ENCODE data around the gene CYP4X1.
"Not testable (repeated sequence)": the region's sequence is repeated elsewhere in the genome, so short reads cannot be mapped to it uniquely, and the experiment has no call there.

The CYP4X1 gene

DNA sequence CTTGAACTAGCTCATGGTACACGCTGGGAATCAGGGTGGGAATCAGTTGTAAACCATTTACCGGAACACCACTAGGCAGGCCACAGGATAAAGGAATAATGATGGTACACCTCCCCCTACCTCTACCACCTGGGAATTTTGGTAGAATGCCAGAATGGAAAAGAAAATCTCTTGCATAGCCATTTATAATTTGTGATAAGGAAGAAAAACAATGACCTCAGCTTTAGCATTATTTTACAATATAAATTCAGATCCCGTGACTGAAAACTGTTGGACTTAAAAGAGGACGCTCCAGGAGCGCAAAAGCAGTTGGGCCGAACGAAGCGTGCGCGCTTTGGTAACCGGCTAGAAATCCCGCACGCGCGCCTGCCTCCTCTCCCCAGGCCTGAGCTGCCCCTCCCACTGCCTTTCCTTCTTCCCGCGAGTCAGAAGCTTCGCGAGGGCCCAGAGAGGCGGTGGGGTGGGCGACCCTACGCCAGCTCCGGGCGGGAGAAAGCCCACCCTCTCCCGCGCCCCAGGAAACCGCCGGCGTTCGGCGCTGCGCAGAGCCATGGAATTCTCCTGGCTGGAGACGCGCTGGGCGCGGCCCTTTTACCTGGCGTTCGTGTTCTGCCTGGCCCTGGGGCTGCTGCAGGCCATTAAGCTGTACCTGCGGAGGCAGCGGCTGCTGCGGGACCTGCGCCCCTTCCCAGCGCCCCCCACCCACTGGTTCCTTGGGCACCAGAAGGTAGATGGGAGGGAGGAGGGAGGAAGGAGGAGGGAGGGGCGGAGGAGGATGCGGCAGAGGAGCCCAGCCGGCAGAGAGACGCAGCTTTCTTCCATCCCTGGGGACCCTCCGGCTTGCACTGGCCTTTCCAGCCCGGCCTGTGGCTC is at the start of gene CYP4X1:
TSS of gene CYP4X1 (plus strand) at position 402 of the 873 bp plus-strand sequence. CDS start at position 551, 149 bp downstream.
- no peak for DNase-seq

GRCh38 chr1:46983166-46983829 is 40.2 kb upstream of the CYP4X1 start:
- no peak for DNase-seq

GRCh38 chr1:46983830-46984586 is 39.5 kb upstream of the CYP4X1 start:
- no peak for DNase-seq

DNA sequence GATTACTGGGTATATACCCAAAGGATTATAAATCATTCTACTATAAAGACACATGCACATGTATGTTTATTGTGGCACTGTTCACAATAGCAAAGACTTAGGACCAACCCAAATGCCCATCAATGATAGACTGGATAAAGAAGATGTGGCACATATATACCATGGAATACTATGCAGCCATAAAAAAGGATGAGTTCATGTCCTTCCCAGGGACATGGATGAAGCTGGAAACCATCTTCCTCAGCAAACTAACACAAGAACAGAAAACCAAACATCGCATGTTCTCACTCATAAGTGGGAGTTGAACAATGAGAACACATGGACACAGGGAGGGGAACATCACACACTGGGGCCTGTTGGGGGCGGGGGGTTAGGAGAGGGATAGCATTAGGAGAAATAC is 32.9 kb upstream of the CYP4X1 start:
- DNase-seq, result not testable (repeated sequence)

DNA sequence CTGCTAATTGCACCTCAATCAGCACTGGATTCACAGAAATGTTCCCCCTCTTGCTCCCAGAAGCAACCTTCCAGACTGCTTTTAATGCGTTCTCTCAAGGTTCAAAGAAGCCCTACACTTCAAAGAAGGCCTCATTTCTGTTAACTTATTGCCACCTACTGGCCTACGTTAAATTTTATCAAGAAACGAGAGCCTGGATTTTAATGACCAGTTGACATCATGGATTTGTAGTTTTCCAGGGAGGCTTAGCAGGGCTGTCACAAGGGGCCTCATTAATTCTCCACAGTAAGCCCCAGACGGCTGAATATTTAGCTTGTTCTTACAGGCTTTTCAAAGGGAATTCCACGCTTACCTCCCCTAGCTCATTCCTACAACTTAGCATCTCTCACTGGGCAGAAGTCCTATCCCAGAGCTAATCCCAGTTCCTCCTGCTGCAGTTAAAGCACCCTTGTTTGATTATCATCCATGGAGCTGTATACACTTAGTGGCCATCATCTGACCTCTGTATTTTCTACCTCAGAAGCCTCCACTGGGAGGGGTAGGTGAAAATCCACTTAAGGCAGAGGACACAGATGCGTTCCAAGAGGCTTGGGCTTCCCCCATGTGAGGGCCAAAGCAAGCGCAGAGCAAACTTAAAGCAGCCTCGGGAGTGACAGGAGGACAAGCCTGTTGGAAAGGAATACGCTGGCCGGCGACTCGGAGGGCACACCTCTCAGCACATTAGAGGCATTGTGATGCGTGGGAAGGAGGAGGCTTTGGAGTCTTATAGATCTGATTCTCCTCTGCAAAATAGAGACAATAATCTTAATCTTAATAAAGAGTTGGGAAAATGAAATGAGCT is 32.2 kb upstream of the CYP4X1 start:
- no peak for DNase-seq

DNA sequence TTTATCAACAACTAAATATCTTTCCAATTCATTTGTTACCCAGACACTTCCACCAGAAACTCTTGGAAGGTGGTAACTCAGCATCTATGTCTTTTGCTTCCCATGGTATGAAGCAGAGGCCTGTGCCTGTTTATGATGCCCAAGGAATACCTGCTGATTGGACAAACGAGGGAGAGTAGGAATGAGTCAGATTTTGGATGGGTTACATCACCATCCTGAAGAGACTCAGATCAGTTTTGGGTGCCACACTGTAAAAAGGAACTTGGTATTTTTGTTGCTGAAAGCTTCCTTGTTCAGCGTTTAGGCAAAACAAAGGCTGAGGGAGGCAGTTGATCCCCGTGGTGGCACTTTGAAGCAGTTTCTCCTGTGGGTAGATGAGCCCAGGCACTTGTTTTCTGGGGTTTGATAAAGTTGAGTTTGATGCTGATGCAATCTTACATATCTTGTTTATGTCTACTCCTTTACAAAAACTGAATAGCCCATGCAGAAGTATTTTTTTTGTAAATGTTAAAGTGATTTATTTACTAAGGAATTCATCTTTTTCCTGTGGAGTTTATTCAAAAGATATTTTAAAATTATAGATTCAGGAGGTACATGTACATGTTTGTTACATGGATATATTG is 26.7 kb upstream of the CYP4X1 start:
- DNase-seq, result no peak

- DNase-seq, result no peak
These were observed 21.3 kb upstream of the CYP4X1 start for GRCh38 chr1:47002211-47002610.

DNA sequence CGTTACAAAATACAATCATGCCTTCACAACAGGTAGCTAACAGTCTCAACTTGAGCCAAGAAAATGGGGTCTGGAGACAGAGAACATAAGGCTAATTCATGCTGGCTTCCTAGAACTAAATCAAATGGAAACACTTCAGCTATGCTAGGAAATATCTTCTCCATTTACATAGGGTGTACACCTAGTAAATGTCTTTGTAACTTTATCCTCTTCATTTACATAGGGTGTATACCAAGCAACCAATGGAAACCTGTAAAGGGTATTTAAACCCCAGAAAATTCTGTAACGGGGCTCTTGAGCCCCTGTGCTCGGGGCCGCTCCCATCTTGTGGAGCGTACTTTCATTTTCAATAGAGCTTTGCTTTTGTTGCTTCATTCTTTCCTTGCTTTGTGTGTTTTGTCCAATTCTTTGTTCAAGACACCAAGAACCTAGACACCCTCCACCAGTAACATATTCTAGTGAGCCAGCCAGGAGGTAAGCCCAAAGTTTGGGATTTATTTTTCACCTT is 19.5 kb upstream of the CYP4X1 start:
- no peak for DNase-seq

GRCh38 chr1:47006437-47006836 is 17.0 kb upstream of the CYP4X1 start:
- not testable (repeated sequence) for DNase-seq

DNA sequence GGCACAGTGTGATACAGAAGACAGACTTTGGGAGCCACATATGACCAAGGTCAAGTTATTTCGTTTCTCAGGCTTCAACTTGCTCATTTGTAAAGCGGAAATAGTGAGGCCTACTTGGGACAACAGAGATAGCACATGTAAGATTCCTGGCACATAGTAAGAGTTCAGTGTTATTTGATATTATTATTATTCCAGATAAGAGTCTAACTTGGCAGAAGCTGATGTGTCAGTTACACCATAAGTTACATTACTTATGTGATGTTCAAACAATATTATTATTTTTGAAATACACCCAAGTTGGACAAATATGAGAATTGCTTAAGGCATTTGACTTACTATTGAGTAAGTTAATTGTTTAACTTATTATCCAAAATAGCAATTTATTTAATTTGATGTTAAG is 10.2 kb upstream of the CYP4X1 start:
- no peak for DNase-seq

DNA sequence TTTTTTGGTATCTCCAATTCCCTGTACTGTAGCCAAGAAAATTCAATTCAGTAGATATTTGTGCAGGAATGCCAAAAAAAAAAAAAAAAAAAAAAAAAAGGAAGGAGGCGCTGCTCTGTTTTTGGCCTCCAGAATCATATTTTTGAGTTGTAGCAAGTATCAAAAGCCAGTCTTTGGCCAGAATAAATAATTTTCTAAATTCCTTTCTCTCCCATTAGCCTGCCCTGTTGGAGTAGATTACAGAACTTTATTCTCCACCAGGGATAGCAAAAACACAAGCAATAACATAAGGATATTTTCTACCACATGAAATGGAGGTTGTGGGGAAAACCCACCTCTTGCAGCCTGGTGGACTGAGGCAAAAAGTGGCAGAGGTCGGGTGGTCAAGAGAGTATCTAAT is 2.4 kb upstream of the CYP4X1 start:
- no peak for DNase-seq

DNA sequence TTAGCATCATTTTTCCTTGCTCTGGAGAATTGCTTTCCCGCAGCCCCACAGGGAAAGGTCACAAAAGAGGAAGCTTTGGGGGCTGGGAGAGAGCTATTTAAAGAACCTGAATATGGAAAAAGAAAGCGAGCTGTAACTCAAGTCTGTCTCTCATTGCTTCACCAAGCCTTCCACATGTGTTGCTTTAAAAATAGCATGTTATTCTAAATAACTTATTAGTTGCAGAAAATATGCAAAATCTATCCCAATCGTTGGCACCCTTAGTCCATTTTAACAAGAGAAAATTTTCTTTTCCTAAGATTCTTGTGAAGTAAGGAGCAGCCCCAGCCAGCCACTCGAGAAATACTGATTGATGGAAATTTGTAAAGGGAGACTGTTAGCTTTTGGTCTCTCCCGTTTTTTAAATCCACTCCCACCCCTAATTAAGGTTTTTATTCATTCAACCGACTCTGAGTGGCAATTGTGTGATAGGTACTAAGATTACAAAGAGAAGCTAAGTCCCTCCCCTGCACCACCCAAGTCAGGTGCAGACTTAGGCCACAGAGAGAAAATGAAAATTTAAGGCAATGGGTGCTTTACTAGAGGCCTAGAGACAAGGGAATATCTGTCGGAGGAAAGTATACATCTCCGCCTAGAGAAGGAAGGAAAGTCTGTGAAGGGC is 802 bp downstream of the CYP4X1 start:
- no peak for DNase-seq

DNA sequence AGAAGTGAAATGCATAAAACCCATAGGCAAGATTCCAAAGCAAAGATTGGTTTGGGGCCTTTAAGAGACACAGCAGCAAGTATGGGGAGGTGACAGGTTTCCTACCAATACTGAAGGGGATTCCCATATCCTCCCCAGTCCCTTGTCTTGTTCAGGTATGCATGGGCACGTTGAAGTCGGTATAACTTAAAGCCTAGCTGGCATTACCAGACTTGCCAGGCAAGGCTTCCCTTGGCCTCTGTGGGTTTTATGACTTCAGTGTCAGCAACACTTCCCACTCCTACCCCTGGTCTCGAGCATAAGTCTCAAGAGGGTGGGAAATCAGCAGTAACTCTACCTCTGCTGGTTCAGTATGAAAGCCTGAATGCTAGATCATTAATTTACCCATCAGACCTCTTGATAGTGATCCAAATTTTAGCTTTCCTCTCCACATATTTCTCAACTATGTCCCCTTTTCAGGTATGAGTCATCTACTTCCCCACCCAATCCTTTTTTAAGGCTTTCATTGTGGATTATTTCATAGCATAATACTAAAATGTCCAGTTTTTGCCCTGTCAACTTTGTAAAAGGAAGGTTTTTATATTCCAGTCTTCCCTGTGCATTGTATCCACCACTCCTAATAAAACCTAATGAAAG is 6.8 kb downstream of the CYP4X1 start:
- no peak for DNase-seq

DNA sequence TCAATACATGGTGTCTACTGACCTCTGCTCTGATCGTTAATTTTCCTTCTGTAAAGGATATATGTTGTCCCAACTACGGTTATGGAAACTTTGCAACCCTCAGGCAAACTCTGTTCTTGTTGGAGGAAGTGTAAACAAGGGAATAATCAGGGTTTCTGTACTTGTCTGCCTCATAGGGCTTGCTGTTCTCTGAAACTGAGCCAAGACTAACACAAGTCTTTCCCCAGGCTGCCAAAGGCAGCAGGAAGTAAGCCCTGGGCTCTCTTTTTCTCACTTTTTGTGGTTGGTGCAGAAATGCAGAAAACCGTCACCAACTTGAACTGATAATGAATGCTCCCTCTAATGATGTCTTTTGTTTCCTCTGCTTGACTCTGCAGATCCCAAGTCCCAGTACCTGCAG is 7.6 kb downstream of the CYP4X1 start:
- DNase-seq, result no peak

DNA sequence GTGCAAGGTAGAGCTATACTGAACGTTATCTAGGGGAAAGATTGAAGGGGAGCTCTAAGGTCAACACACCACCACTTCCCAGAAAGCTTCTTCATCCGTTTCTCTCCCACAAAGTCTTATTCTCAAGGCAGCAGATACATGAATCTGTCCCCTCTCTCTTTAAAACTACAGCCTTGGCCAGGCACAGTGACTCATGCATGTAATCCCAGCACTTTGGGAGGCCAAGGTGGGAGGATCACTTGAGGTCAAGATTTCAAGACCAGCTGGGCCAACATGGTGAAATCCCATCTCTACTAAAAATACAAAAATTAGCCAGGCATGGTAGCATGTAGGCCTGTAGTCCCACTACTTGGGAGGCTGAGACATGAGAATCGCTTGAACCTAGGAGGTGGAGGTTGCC is 8.1 kb downstream of the CYP4X1 start:
- DNase-seq, result no peak

DNA sequence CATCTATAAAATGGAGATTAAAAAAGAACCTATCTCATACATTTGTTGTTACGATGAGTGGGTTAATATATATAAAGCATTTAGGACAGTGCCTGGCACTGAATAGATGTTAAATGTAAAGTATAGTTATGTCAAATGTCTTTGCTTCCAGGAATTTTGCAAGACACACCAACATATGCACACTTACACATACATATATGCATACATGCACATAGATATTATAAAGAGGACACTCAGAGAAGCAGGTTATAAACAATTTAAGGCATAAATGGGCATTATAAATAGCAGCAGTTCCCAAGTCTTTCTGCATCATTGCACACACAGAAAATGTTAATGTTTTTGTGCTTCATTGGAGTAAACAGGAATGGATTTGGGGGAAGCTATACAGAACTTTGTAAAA is 13.3 kb downstream of the CYP4X1 start:
- DNase-seq, result no peak

- DNase-seq, result no peak
These were observed 35.9 kb downstream of the CYP4X1 start for GRCh38 chr1:47059376-47059775.

DNA sequence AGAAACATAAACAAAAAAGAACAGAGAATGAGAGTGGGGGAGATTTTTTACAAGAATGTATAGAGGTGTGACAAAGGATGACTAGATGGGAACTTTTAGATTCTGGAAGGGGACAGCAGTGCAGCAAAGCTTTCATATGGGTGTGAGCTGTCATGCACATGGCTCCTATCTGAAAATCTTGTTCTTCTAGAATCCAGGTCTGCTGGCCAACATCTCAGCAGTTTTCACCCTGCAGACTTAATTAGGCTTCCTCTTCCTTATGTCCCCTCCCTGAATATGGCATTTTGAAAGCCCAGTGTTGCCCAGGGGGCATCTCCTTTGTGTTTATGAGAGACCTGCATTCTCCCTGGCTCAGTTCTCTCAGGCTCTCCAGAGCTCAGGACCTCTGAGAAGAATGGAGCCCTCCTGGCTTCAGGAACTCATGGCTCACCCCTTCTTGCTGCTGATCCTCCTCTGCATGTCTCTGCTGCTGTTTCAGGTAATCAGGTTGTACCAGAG is 43.7 kb downstream of the CYP4X1 start, which contains the start of gene CYP4Z1:
TSS of gene CYP4Z1 (plus strand) at position 135 of the 498 bp plus-strand sequence. CDS start at position 395, 260 bp downstream.
- DNase-seq, result no peak

DNA sequence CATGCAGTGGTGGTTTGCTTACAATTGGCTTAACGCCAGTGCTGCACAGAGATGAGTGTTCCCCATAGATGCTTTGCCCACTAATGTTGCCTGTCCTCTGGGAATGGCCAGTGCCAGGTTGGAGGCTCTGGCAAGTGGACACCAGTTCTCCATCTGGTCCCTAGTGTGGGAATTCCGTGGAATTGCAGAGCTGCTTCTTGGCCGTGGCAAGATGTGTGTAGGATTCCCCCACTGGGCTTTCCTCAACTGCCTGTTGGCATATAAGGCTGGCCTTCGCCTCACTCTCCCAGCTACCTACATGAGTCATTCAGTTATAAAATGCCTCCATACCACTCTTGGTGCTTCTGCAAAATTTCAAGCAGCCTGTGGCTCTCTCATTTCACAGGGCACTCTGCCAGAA is 45.6 kb downstream of the CYP4X1 start:
- not testable (repeated sequence) for DNase-seq

GRCh38 chr1:47069509-47069908 is 46.0 kb downstream of the CYP4X1 start:
- DNase-seq, result not testable (repeated sequence)
